Thoracic aorta (tissue), 2 donors: ENCODE measurements around the gene FCF1. TPM values are rescaled to one million over a fixed set of nuclear protein-coding genes. Genes with fewer than 3 reads are reported as not detected.
A peak's percentile ranks its signal among the peaks of the same experiment; 100 is the strongest.

Experiments used
- ATAC-seq: fragments of 150-250 bp; one replicate; pipeline ENCODE4 v1.8.0; 2017; ENCODE audit warnings: low read depth; ENCODE audit not compliant: insufficient number of reproducible peaks, low FRiP score
- DNase-seq: peaks from one replicate; pipeline ENCODE4 v3.0.0-alpha.2; 2020; ENCODE audit warnings: low spot score
- H3K27ac ChIP-seq, 2 donors: fragments of 200-600 bp; sonication (generic); 1 replicate in 1 of 2; 2 replicates in 1 of 2; pipeline ENCODE4 v1.5.1; 2016; ENCODE audit warnings: mild to moderate bottlenecking in 2 of 2, moderate library complexity in 2 of 2
- H3K27me3 ChIP-seq: fragments of 200-600 bp; sonication (generic); replicated peaks from 2 replicates; pipeline ENCODE4 v1.6.0; 2016; ENCODE audit warnings: mild to moderate bottlenecking; ENCODE audit not compliant: insufficient read depth
- H3K36me3 ChIP-seq: fragments of 200-600 bp; sonication (generic); one replicate; pipeline ENCODE4 v1.5.1; 2016
- H3K4me1 ChIP-seq, 2 donors: fragments of 200-600 bp; sonication (generic); 1 replicate in 1 of 2; 2 replicates in 1 of 2; pipeline versions ENCODE4 v1.5.1 to v1.6.0; 2016; ENCODE audit warnings: low read depth in 2 of 2, mild to moderate bottlenecking in 1 of 2; ENCODE audit not compliant: control insufficient read depth in 1 of 2
- H3K4me3 ChIP-seq: fragments of 200-600 bp; sonication (generic); 2 replicates; pipeline ENCODE4 v1.5.1; 2016; ENCODE audit warnings: mild to moderate bottlenecking
- H3K9me3 ChIP-seq: fragments of 200-600 bp; sonication (generic); 2 replicates; pipeline ENCODE4 v1.5.1; 2016
- total RNA-seq, 2 donors: library from RNA; depleted of rRNA; stranded (reverse); fragments of >200 nt; gene quantifications; one replicate each; pipeline versions ENCODE4 v1.1.0 to v1.2.3, GENCODE V29; 2016
- TF ChIP-seq, protein P1 (sequence below): fragments of 200-600 bp; sonication (generic); IDR thresholded peaks from one replicate; pipeline ENCODE4 v1.5.1; 2019; ENCODE audit warnings: antibody characterized with exemption

FCF1 gene
- total RNA-seq, 2 donors from 2014 or later: 31.8 to 32.5 TPM

DNA sequence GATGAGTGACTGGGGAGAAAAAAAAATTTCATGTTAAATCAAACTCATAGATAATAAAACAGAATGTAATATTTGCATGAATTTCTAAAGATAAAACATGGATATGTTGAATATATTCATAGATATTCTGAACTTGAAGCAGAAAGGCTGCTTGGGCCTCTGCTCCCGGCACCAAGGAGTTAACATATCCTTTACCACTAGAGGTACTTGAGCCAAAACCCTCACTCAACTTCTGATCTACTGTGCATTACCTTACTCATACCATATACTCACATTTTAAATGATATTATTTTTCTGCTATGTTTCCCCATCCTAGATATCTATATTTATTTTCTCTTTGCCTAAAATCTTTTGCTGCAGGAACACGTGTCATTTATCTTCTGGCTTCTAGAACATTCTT, 15.0 kb upstream of the FCF1 start:
- ATAC-seq (no peak), DNase-seq (no peak)

DNA sequence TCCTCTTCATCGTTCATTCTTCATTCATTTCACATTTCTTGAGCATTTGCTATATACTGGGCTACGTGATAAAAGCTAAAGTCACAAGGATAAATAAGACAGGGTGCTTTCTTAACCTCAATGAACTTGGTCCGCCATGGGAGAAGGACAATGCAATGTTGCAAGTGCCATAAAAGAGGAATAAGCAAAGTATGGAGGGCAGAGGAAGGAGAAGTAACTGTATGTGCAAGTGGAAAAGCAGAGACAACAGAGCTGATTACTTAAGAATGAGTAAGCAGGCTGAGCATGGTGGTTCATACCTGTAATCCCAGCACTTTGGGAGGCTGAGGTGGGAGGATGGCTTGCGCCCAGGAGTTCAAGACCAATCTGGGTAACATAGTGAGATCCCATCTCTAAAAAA, 14.5 kb upstream of the FCF1 start:
- H3K27me3 ChIP-seq: no peaks in the 10 kb centered on the region
- H3K4me3 ChIP-seq: no peak overlapping the region
- H3K4me1 ChIP-seq: peaks cover 0 to 14% of the 10 kb centered on the region in 2 donors
- DNase-seq (no peak), ATAC-seq (no peak)
- H3K27ac ChIP-seq: no peak overlapping the region
- H3K9me3 ChIP-seq: no peaks in the 10 kb centered on the region
- TF ChIP-seq, protein P1, sequence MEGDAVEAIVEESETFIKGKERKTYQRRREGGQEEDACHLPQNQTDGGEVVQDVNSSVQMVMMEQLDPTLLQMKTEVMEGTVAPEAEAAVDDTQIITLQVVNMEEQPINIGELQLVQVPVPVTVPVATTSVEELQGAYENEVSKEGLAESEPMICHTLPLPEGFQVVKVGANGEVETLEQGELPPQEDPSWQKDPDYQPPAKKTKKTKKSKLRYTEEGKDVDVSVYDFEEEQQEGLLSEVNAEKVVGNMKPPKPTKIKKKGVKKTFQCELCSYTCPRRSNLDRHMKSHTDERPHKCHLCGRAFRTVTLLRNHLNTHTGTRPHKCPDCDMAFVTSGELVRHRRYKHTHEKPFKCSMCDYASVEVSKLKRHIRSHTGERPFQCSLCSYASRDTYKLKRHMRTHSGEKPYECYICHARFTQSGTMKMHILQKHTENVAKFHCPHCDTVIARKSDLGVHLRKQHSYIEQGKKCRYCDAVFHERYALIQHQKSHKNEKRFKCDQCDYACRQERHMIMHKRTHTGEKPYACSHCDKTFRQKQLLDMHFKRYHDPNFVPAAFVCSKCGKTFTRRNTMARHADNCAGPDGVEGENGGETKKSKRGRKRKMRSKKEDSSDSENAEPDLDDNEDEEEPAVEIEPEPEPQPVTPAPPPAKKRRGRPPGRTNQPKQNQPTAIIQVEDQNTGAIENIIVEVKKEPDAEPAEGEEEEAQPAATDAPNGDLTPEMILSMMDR: no peak
- H3K36me3 ChIP-seq: no peaks in the 10 kb centered on the region

More for the DNA sequence above, 15.0 kb upstream of the FCF1 start:
- TF ChIP-seq, protein P1: no peak
- Histone ChIP-seq H3K27ac (no peak overlapping the region), H3K36me3 (no peaks in the 10 kb centered on the region), H3K4me3 (no peak overlapping the region), H3K9me3 (no peaks in the 10 kb centered on the region), H3K4me1 (peaks cover 0 to 18% of the 10 kb centered on the region in 2 donors), H3K27me3 (no peaks in the 10 kb centered on the region)

DNA sequence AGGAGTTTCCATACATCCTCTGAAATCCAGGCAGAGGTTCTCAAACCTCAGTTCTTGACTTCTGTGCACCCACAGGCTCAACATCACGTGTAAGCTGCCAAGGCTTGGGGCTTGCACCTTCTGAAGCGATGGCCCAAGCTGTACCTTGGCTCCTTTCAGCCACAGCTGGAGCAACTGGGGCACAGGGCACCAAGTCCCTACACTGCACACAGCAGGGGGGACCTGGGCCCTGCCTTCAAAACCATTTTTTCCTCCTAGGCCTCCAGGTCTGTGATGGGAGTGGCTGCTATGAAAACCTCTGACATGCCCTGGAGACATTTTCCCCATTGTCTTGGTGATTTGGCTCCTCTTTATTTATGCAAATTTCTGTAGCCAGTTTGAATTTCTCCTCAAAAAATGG, 10.7 kb upstream of the FCF1 start:
- DNase-seq (no peak), ATAC-seq (no peak)
- Histone ChIP-seq H3K27ac (no peak overlapping the region), H3K9me3 (no peaks in the 10 kb centered on the region), H3K4me1 (peaks cover 19 to 25% of the 10 kb centered on the region in 2 donors), H3K4me3 (no peak overlapping the region), H3K36me3 (no peaks in the 10 kb centered on the region), H3K27me3 (no peaks in the 10 kb centered on the region)
- TF ChIP-seq, protein P1: no peak

DNA sequence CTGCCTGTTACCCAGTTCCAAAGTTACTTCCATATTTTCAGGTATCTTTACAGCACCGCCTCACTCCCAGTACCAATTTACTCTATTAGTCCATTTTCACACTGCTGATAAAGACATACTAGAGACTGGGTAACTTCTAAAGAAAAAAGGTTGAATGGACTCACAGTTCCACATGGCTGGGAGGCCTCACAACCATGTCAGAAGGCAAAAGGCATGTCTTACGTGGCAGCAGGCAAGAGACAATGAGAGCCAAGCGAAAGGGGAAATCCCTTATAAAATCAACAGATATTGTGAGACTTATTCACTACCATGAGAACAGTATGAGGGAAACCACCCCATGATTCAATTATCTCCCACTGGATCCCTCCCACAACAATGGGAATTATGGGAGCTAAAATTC, 9.9 kb upstream of the FCF1 start:
- H3K27me3 ChIP-seq: no peaks in the 10 kb centered on the region
- no peaks in the 10 kb centered on the region for H3K36me3 ChIP-seq
- no peak overlapping the region for H3K27ac ChIP-seq
- H3K9me3 ChIP-seq: no peaks in the 10 kb centered on the region
- no peak overlapping the region for H3K4me3 ChIP-seq
- no peak for DNase-seq
- TF ChIP-seq, protein P1: no peak
- ATAC-seq: no peak
- H3K4me1 ChIP-seq: peaks cover 19 to 25% of the 10 kb centered on the region in 2 donors

DNA sequence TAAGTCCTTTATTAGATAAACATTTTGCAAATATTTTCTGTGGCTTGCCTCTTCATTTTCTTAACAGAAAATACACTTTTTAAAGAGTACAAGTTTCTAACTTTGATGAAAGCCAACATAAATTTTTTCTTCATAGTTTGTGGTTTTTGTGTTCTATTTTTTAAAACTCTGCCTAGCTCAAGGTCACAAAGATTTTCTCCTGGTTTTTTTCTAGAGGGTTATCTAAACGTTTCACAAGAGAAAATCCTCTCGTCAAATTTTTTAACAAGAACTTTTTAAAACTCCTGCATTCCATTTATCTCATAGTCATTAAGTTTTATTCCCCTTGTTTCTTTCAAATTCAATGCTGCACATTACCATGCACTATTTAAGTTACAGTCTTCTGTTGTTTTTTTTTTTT, 8.3 kb upstream of the FCF1 start:
- ATAC-seq (no peak), DNase-seq (no peak)
- Histone ChIP-seq H3K4me1 (peaks cover 19 to 20% of the 10 kb centered on the region in 2 donors), H3K27me3 (no peaks in the 10 kb centered on the region), H3K27ac (peak overlapping the region; percentile 62 to 66), H3K9me3 (no peaks in the 10 kb centered on the region), H3K36me3 (no peaks in the 10 kb centered on the region), H3K4me3 (peak overlapping the region; percentile 34)
- TF ChIP-seq, protein P1: no peak
